Liver (tissue), 9 donors: Measurements from ENCODE around the gene ARGFX. TPM values are rescaled to one million over a fixed set of nuclear protein-coding genes. Genes with fewer than 3 reads are reported as not detected.

Experiments used
- DNase-seq: peaks from one replicate; pipeline ENCODE4 v3.0.0-alpha.2; 2017; ENCODE audit warnings: low spot score
- H3K27ac ChIP-seq, 2 donors: one replicate each; pipeline ENCODE4 v1.7.0; 2013; ENCODE audit warnings: inconsistent platforms in 2 of 2, low read length in 2 of 2, control low read depth in 1 of 2, low read depth in 1 of 2, mild to moderate bottlenecking in 1 of 2
- H3K27me3 ChIP-seq, 4 donors: one replicate each; pipeline versions ENCODE4 v1.6.1 to v1.7.0; 2013; ENCODE audit warnings: low read length in 3 of 4, inconsistent platforms in 1 of 4, mild to moderate bottlenecking in 1 of 4, moderate library complexity in 1 of 4; ENCODE audit not compliant: control insufficient read depth in 4 of 4, insufficient read depth in 4 of 4
- H3K36me3 ChIP-seq, 4 donors: one replicate each; pipeline versions ENCODE4 v1.6.1 to v1.7.0; 2013; ENCODE audit warnings: low read length in 3 of 4, mild to moderate bottlenecking in 3 of 4, low read depth in 1 of 4, moderate library complexity in 1 of 4; ENCODE audit not compliant: control insufficient read depth in 4 of 4, insufficient read depth in 3 of 4
- H3K4me1 ChIP-seq, 4 donors: one replicate each; pipeline versions ENCODE4 v1.6.1 to v1.7.0; 2013; ENCODE audit warnings: low read length in 3 of 4, mild to moderate bottlenecking in 3 of 4, moderate library complexity in 1 of 4; ENCODE audit not compliant: control insufficient read depth in 4 of 4, insufficient read depth in 4 of 4
- H3K4me3 ChIP-seq, 3 donors: one replicate each; pipeline versions ENCODE4 v1.6.1 to v1.7.0; 2013; ENCODE audit warnings: low read length in 3 of 3, control low read depth in 1 of 3, low read depth in 1 of 3, mild to moderate bottlenecking in 1 of 3
- H3K9ac ChIP-seq, 2 donors: one replicate each; pipeline ENCODE4 v1.7.0; 2013; ENCODE audit warnings: low read length in 2 of 2, mild to moderate bottlenecking in 2 of 2, moderate library complexity in 2 of 2, control low read depth in 1 of 2, low read depth in 1 of 2
- H3K9me3 ChIP-seq, 4 donors: one replicate each; pipeline versions ENCODE4 v1.6.1 to v1.7.0; 2013; ENCODE audit warnings: low read length in 3 of 4; ENCODE audit not compliant: control insufficient read depth in 4 of 4
- EGR1 ChIP-seq, 2 donors: IDR thresholded peaks; 2 replicates each; pipeline ENCODE4 v1.6.1; 2016 to 2018; ENCODE audit warnings: antibody characterized with exemption in 2 of 2, low read depth in 2 of 2
- FOXA1 ChIP-seq: IDR thresholded peaks from 2 replicates; pipeline ENCODE4 v1.6.1; 2016; ENCODE audit warnings: antibody characterized with exemption
- FOXA2 ChIP-seq: IDR thresholded peaks from 2 replicates; pipeline ENCODE4 v1.6.1; 2016; ENCODE audit warnings: antibody characterized with exemption
- GABPA ChIP-seq, 2 donors: IDR thresholded peaks in 1 of 2; conservative IDR thresholded peaks in 1 of 2; 2 replicates each; pipeline ENCODE4 v1.6.1; 2016; ENCODE audit warnings: antibody characterized with exemption in 2 of 2, mild to moderate bottlenecking in 1 of 2, moderate library complexity in 1 of 2
- HNF4A ChIP-seq, 2 donors: conservative IDR thresholded peaks; 2 replicates each; pipeline ENCODE4 v1.6.1; 2016; ENCODE audit warnings: antibody characterized with exemption in 2 of 2, mild to moderate bottlenecking in 2 of 2
- HNF4G ChIP-seq: IDR thresholded peaks from 2 replicates; pipeline ENCODE4 v1.6.1; 2016; ENCODE audit warnings: antibody characterized with exemption
- JUND ChIP-seq, 2 donors: IDR thresholded peaks; 2 replicates each; pipeline ENCODE4 v1.6.1; 2016; ENCODE audit warnings: antibody characterized with exemption in 2 of 2
- NR2F2 ChIP-seq: IDR thresholded peaks from 2 replicates; pipeline ENCODE4 v1.6.1; 2016; ENCODE audit warnings: antibody characterized with exemption
- RAD21 ChIP-seq, 2 donors: IDR thresholded peaks; 2 replicates each; pipeline ENCODE4 v1.6.1; 2016; ENCODE audit warnings: antibody characterized with exemption in 2 of 2, mild to moderate bottlenecking in 2 of 2
- RXRA ChIP-seq, 2 donors: IDR thresholded peaks; 2 replicates each; pipeline ENCODE4 v1.6.1; 2017 to 2018; ENCODE audit warnings: antibody characterized with exemption in 2 of 2, mild to moderate bottlenecking in 1 of 2
- TAF1 ChIP-seq: conservative IDR thresholded peaks from 2 replicates; pipeline ENCODE4 v1.6.1; 2016; ENCODE audit warnings: antibody characterized with exemption, mild to moderate bottlenecking
- YY1 ChIP-seq: IDR thresholded peaks from 2 replicates; pipeline ENCODE4 v1.6.1; 2016; ENCODE audit warnings: antibody characterized with exemption, mild to moderate bottlenecking
- WGBS: extraction: QIAGEN DNeasy Blood & Tissue Kit; methylation state at CpG from one replicate; pipeline ENCODE4 v1.1.7; 2013; 5-methylcytosine and 5-hydroxymethylcytosine counted together
- polyA plus RNA-seq, 2 donors: library from polyadenylated mRNA; stranded (reverse) in 1 of 2; unstranded in 1 of 2; fragments of 200-250 nt in 1 of 2; fragments of >200 nt in 1 of 2; fragmentation: Nextera tagmentation in 1 of 2; extraction: Ambion mirVana in 1 of 2; gene quantifications; one replicate each; pipeline versions ENCODE4 v1.2.1 to v1.2.3, GENCODE V29; 2013 to 2015
- total RNA-seq, 2 donors: library from RNA; depleted of rRNA; stranded (reverse); fragments of >200 nt; gene quantifications; one replicate each; pipeline ENCODE4 v1.2.3, GENCODE V29; 2014
- TF ChIP-seq, protein P1 (sequence below): IDR thresholded peaks from 2 replicates; pipeline ENCODE4 v1.6.1; 2016; ENCODE audit warnings: antibody characterized with exemption
- TF ChIP-seq, protein P2 (sequence below): fragments of 150-350 bp; IDR thresholded peaks from 2 replicates; pipeline ENCODE4 v1.5.1; 2017; ENCODE audit warnings: improper control_type of control experiment, low read depth, low read length; ENCODE audit not compliant: missing input control
- TF ChIP-seq, protein P3 (sequence below): IDR thresholded peaks from 2 replicates; pipeline ENCODE4 v1.6.1; 2016; ENCODE audit warnings: antibody characterized with exemption, mild to moderate bottlenecking
- donor health status: healthy.
- donor health status: healthy.
- donor health status: healthy.
- donor health status: healthy.
- donor health status: healthy.

Gene ARGFX
- total and polyA plus RNA-seq, 4 donors: not detected

DNA sequence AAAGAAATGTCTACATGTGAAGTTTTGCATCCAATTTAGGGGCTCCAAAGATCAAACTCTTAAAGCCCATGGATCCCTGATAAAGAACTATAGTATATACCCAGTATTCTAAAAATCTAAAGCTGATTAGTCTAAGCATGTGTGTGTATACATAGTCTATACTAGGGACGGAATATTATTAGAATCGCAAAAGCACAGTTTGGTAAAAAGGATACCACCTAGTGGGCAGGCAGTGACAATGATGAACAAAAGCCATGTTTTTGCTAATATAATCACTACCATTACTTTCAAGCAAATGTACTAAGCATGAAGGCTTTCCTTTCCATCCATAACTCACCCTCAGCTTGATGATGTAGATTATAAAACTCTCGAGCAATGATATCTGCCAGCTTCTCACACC, 38.4 kb upstream of the ARGFX start:
- no peak overlapping the region for H3K9ac ChIP-seq
- H3K4me1 ChIP-seq: no peaks in the 10 kb centered on the region
- H3K27me3 ChIP-seq: no peaks in the 10 kb centered on the region
- no peak for DNase-seq
- TF ChIP-seq, protein P1, sequence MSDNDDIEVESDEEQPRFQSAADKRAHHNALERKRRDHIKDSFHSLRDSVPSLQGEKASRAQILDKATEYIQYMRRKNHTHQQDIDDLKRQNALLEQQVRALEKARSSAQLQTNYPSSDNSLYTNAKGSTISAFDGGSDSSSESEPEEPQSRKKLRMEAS: no peak
- TF ChIP-seq YY1 (no peak), RXRA (IDR thresholded peaks at IDR 0.05) (no peak), FOXA1 (no peak), JUND (IDR thresholded peaks at IDR 0.05) (no peak), HNF4G (no peak), RAD21 (IDR thresholded peaks at IDR 0.05) (peak; percentile 47 to 65), HNF4A (conservative IDR thresholded peaks at IDR 0.05) (no peak), TAF1 (no peak), EGR1 (IDR thresholded peaks at IDR 0.05; ENCODE audit: low read depth in 2 of 2) (no peak), FOXA2 (no peak)
- TF ChIP-seq, protein P2, sequence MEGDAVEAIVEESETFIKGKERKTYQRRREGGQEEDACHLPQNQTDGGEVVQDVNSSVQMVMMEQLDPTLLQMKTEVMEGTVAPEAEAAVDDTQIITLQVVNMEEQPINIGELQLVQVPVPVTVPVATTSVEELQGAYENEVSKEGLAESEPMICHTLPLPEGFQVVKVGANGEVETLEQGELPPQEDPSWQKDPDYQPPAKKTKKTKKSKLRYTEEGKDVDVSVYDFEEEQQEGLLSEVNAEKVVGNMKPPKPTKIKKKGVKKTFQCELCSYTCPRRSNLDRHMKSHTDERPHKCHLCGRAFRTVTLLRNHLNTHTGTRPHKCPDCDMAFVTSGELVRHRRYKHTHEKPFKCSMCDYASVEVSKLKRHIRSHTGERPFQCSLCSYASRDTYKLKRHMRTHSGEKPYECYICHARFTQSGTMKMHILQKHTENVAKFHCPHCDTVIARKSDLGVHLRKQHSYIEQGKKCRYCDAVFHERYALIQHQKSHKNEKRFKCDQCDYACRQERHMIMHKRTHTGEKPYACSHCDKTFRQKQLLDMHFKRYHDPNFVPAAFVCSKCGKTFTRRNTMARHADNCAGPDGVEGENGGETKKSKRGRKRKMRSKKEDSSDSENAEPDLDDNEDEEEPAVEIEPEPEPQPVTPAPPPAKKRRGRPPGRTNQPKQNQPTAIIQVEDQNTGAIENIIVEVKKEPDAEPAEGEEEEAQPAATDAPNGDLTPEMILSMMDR: peak; percentile 26
- H3K27ac ChIP-seq: no peak overlapping the region
- WGBS: 64% methylated on average over 3 of the region's 3 CpGs
- H3K4me3 ChIP-seq: no peak overlapping the region
- no peaks in the 10 kb centered on the region for H3K36me3 ChIP-seq
- no peaks in the 10 kb centered on the region for H3K9me3 ChIP-seq

DNA sequence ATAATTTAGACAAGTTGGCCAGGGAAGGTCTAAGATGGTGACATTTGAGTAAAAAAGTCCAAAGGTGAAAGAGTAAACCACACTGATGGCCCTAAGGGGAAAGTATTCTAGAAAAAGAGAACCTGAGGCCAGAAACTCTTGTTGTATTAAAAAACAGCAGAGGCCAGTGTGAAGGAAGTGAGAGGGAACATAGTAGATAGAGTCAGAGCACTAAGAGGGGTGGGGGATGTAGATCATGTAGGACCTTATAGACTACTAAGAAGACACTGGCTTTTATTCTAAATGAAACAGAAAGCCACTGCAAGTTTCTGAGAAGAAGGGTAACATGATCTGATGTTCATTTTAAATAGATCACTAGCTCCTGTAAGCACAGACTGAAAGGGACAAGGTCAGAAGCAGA, 36.5 kb upstream of the ARGFX start:
- Histone ChIP-seq H3K27me3 (no peaks in the 10 kb centered on the region), H3K9ac (no peak overlapping the region), H3K4me1 (no peaks in the 10 kb centered on the region), H3K36me3 (no peaks in the 10 kb centered on the region), H3K4me3 (no peak overlapping the region), H3K9me3 (no peaks in the 10 kb centered on the region), H3K27ac (no peak overlapping the region)
- TF ChIP-seq JUND (IDR thresholded peaks at IDR 0.05) (no peak), RAD21 (IDR thresholded peaks at IDR 0.05) (no peak), HNF4A (conservative IDR thresholded peaks at IDR 0.05) (no peak), TAF1 (no peak), NR2F2 (no peak), EGR1 (IDR thresholded peaks at IDR 0.05; ENCODE audit: low read depth in 2 of 2) (no peak), GABPA (IDR thresholded peaks at IDR 0.05 in 1 of 2, conservative IDR thresholded peaks at IDR 0.05 in 1 of 2) (no peak), FOXA1 (no peak)
- TF ChIP-seq, protein P3, sequence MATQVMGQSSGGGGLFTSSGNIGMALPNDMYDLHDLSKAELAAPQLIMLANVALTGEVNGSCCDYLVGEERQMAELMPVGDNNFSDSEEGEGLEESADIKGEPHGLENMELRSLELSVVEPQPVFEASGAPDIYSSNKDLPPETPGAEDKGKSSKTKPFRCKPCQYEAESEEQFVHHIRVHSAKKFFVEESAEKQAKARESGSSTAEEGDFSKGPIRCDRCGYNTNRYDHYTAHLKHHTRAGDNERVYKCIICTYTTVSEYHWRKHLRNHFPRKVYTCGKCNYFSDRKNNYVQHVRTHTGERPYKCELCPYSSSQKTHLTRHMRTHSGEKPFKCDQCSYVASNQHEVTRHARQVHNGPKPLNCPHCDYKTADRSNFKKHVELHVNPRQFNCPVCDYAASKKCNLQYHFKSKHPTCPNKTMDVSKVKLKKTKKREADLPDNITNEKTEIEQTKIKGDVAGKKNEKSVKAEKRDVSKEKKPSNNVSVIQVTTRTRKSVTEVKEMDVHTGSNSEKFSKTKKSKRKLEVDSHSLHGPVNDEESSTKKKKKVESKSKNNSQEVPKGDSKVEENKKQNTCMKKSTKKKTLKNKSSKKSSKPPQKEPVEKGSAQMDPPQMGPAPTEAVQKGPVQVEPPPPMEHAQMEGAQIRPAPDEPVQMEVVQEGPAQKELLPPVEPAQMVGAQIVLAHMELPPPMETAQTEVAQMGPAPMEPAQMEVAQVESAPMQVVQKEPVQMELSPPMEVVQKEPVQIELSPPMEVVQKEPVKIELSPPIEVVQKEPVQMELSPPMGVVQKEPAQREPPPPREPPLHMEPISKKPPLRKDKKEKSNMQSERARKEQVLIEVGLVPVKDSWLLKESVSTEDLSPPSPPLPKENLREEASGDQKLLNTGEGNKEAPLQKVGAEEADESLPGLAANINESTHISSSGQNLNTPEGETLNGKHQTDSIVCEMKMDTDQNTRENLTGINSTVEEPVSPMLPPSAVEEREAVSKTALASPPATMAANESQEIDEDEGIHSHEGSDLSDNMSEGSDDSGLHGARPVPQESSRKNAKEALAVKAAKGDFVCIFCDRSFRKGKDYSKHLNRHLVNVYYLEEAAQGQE: no peak
- TF ChIP-seq, protein P2: no peak
- no peak for DNase-seq
